H1 (cell line): ENCODE results near the gene ABI2. TPM values are rescaled to one million over a fixed set of nuclear protein-coding genes. Genes with fewer than 3 reads are reported as not detected.

ENCODE experiments used
- CTCF ChIA-PET: fragments of 300-600 bp; sonication (Branson Sonifier 250); formaldehyde crosslinking; loops from one replicate; lab custom pipeline; 2021; ENCODE audit not compliant: partially characterized antibody; lab: Charles Lee
- POLR2A ChIA-PET: fragments of 300-600 bp; sonication (Branson Sonifier 250); formaldehyde crosslinking; loops from one replicate; lab custom pipeline; 2021; ENCODE audit warnings: inconsistent platforms; ENCODE audit not compliant: partially characterized antibody; lab: Charles Lee
- DNase-seq, 2 experiments: peaks; one replicate each; pipeline versions ENCODE4 v3.0.0 to v3.0.0-alpha.2; 2010 to 2022; ENCODE audit warnings: low spot score in 2 of 2, low read depth in 1 of 2, mixed read lengths in 1 of 2
- FAIRE-seq: peaks from 2 replicates; lab custom pipeline; 2011; peaks lifted over from hg19 to GRCh38; lab: Jason Lieb, UNC
- H2AFZ ChIP-seq: 2 replicates; pipeline ENCODE4 v1.8.1; 2012; ENCODE audit warnings: low read length, inconsistent platforms
- H2AK5ac ChIP-seq: 2 replicates; pipeline ENCODE4 v1.6.1; 2013; ENCODE audit warnings: low read depth, low read length
- H2BK120ac ChIP-seq: replicated peaks from 2 replicates; pipeline ENCODE3; 2013; ENCODE audit warnings: low read depth, low read length, inconsistent platforms
- H2BK12ac ChIP-seq: 2 replicates; pipeline ENCODE4 v1.6.1; 2013; ENCODE audit warnings: low read depth, low read length
- H2BK15ac ChIP-seq: 2 replicates; pipeline ENCODE4 v1.6.1; 2013; ENCODE audit warnings: low read length
- H2BK20ac ChIP-seq: 2 replicates; pipeline ENCODE4 v1.6.1; 2013; ENCODE audit warnings: low read length
- H2BK5ac ChIP-seq: 2 replicates; pipeline ENCODE4 v1.6.1; 2013; ENCODE audit warnings: low read depth, low read length
- H3K14ac ChIP-seq: 2 replicates; pipeline ENCODE4 v1.6.1; 2013; ENCODE audit warnings: inconsistent platforms; ENCODE audit not compliant: insufficient read length
- H3K18ac ChIP-seq: 2 replicates; pipeline ENCODE4 v1.6.1; 2013; ENCODE audit warnings: low read length; ENCODE audit errors: extremely low read depth
- H3K23ac ChIP-seq: 2 replicates; pipeline ENCODE4 v1.6.1; 2013; ENCODE audit warnings: inconsistent platforms; ENCODE audit not compliant: insufficient read length
- H3K23me2 ChIP-seq: 2 replicates; pipeline ENCODE4 v1.6.1; 2013; ENCODE audit warnings: low read depth, low read length
- H3K27ac ChIP-seq: 2 replicates; pipeline ENCODE4 v1.6.1; 2011; ENCODE audit warnings: low read depth, low read length, inconsistent platforms
- H3K27me3 ChIP-seq, 4 experiments: replicated peaks in 1 of 4; 1 replicate in 1 of 4; 2 replicates in 3 of 4; pipeline versions ENCODE4 v1.6.1 to v1.8.1; 2011 to 2013; ENCODE audit warnings: low read length in 3 of 4, mild to moderate bottlenecking in 3 of 4, inconsistent platforms in 2 of 4, mixed read lengths in 2 of 4, moderate library complexity in 1 of 4; ENCODE audit not compliant: control insufficient read depth in 3 of 4, insufficient read depth in 3 of 4; ENCODE audit errors: extremely low read depth in 1 of 4
- H3K36me3 ChIP-seq, 4 experiments: 2 replicates each; pipeline versions ENCODE4 v1.6.1 to v1.8.1; 2011 to 2013; ENCODE audit warnings: mild to moderate bottlenecking in 4 of 4, low read length in 3 of 4, moderate library complexity in 2 of 4, control low read depth in 1 of 4, inconsistent platforms in 1 of 4; ENCODE audit not compliant: insufficient read depth in 4 of 4, control insufficient read depth in 2 of 4
- H3K4ac ChIP-seq: replicated peaks from 2 replicates; pipeline ENCODE3; 2013; ENCODE audit warnings: low read length, low read depth, mixed read lengths, inconsistent platforms; ENCODE audit not compliant: insufficient read length
- H3K4me1 ChIP-seq, 4 experiments: replicated peaks in 1 of 4; 1 replicate in 1 of 4; 2 replicates in 3 of 4; pipeline versions ENCODE4 v1.6.1 to v1.8.1; 2011 to 2013; ENCODE audit warnings: low read length in 3 of 4, inconsistent platforms in 2 of 4, mixed read lengths in 1 of 4; ENCODE audit not compliant: insufficient read depth in 4 of 4, control insufficient read depth in 3 of 4
- H3K4me2 ChIP-seq, 2 experiments: 2 replicates each; pipeline versions ENCODE4 v1.6.1 to v1.8.1; 2011 to 2013; ENCODE audit warnings: low read depth in 2 of 2, low read length in 2 of 2, control low read depth in 1 of 2, inconsistent platforms in 1 of 2, mild to moderate bottlenecking in 1 of 2; ENCODE audit not compliant: insufficient read depth in 1 of 2
- H3K4me3 ChIP-seq, 4 experiments: fragments of 200-600, 300-600 bp in 1 of 4; sonication (generic), shearing (Covaris generic), sonication (Bioruptor Twin) in 1 of 4; 2 replicates each; pipeline versions ENCODE4 v1.5.1 to v1.8.1; 2011 to 2016; ENCODE audit warnings: low read length in 4 of 4, low read depth in 3 of 4, control low read depth in 2 of 4, inconsistent platforms in 2 of 4, mild to moderate bottlenecking in 2 of 4, mixed read lengths in 1 of 4, moderate library complexity in 1 of 4; ENCODE audit not compliant: insufficient read depth in 2 of 4; ENCODE audit errors: extremely low read depth in 1 of 4
- H3K56ac ChIP-seq: replicated peaks from 2 replicates; pipeline ENCODE3; 2013; ENCODE audit warnings: low read depth, mild to moderate bottlenecking, mixed read lengths, low read length, inconsistent platforms; ENCODE audit not compliant: insufficient read length
- H3K79me1 ChIP-seq: 2 replicates; pipeline ENCODE4 v1.6.1; 2013; ENCODE audit warnings: low read depth, low read length, control low read depth
- H3K79me2 ChIP-seq, 2 experiments: 2 replicates each; pipeline versions ENCODE4 v1.6.1 to v1.8.1; 2012 to 2013; ENCODE audit warnings: low read length in 2 of 2, mild to moderate bottlenecking in 2 of 2, inconsistent platforms in 1 of 2; ENCODE audit not compliant: insufficient read depth in 2 of 2, control insufficient read depth in 1 of 2
- H3K9ac ChIP-seq, 4 experiments: replicated peaks in 1 of 4; 1 replicate in 1 of 4; 2 replicates in 3 of 4; pipeline versions ENCODE4 v1.6.1 to v1.8.1; 2011 to 2013; ENCODE audit warnings: low read depth in 3 of 4, low read length in 3 of 4, control low read depth in 2 of 4, mild to moderate bottlenecking in 2 of 4, moderate library complexity in 2 of 4, inconsistent platforms in 1 of 4; ENCODE audit errors: extremely low read depth in 1 of 4
- H3K9me3 ChIP-seq, 2 experiments: 2 replicates each; pipeline versions ENCODE4 v1.6.1 to v1.8.1; 2012 to 2013; ENCODE audit warnings: mild to moderate bottlenecking in 2 of 2, moderate library complexity in 2 of 2, control low read depth in 1 of 2, inconsistent platforms in 1 of 2, low read depth in 1 of 2, low read length in 1 of 2, mixed read lengths in 1 of 2; ENCODE audit not compliant: insufficient read depth in 2 of 2
- H4K20me1 ChIP-seq, 2 experiments: replicated peaks in 1 of 2; 2 replicates each; pipeline versions ENCODE3 to v1.8.1; 2011 to 2013; ENCODE audit warnings: inconsistent platforms in 2 of 2, low read length in 2 of 2, mild to moderate bottlenecking in 1 of 2; ENCODE audit not compliant: insufficient read depth in 2 of 2, control insufficient read depth in 1 of 2
- H4K5ac ChIP-seq: 2 replicates; pipeline ENCODE4 v1.6.1; 2013; ENCODE audit warnings: low read length, low read depth, mixed read lengths, inconsistent platforms; ENCODE audit not compliant: insufficient read length
- H4K8ac ChIP-seq: 2 replicates; pipeline ENCODE4 v1.8.0; 2013; ENCODE audit warnings: mild to moderate bottlenecking, moderate library complexity, low read length, inconsistent platforms; ENCODE audit not compliant: insufficient read depth; ENCODE audit errors: extremely low read depth
- H4K91ac ChIP-seq: replicated peaks from 2 replicates; pipeline ENCODE3; 2013; ENCODE audit warnings: low read length, mixed read lengths, inconsistent platforms; ENCODE audit not compliant: insufficient read length
- BACH1 ChIP-seq: IDR thresholded peaks from 2 replicates; pipeline ENCODE4 v1.6.1; 2012; ENCODE audit warnings: low read length, improper control_type of control experiment
- GABPA ChIP-seq: IDR thresholded peaks from 2 replicates; pipeline ENCODE4 v1.6.1; 2011; ENCODE audit warnings: mild to moderate bottlenecking, low read length, moderate library complexity, borderline replicate concordance; ENCODE audit not compliant: insufficient read depth
- RFX5 ChIP-seq: IDR thresholded peaks from 2 replicates; pipeline ENCODE4 v1.6.1; 2011; ENCODE audit warnings: low read depth, low read length, improper control_type of control experiment, borderline replicate concordance
- SP1 ChIP-seq: IDR thresholded peaks from 2 replicates; pipeline ENCODE4 v1.6.1; 2011; ENCODE audit warnings: low read depth, low read length
- SP4 ChIP-seq: IDR thresholded peaks from 2 replicates; pipeline ENCODE4 v1.6.1; 2012; ENCODE audit warnings: low read length, inconsistent platforms
- polyA plus RNA-seq, 7 experiments: library from polyadenylated mRNA; depleted of rRNA in 3 of 7; stranded (reverse) in 5 of 7; unstranded in 2 of 7; fragments of >200 nt in 5 of 7; fragments of 200-250 nt in 2 of 7; gene quantifications; 1 replicate in 5 of 7; 2 replicates in 1 of 7; 4 replicates in 1 of 7; pipeline versions ENCODE4 v1.2.1 to v1.2.3, GENCODE V29; 2011 to 2013; ENCODE audit warnings: missing spikeins in 2 of 7, mixed read lengths in 2 of 7
- total RNA-seq: library from RNA; stranded (reverse); fragmentation: NEBNext Ultra II Directional; extraction: Animal tissue kit (Norgen Biotek cat#: 25700); gene quantifications from 2 replicates; pipeline ENCODE4 v1.2.1, GENCODE V29; 2021

The ABI2 gene
- total and polyA plus RNA-seq, 2 of the 8 experiments (the other 6 are each of a cell fraction or from before 2014, with no cell fraction given), result 62.3 to 118 TPM

GRCh38 chr2:203463266-203463678 lies 135.1 kb downstream of the ABI2 start:
- Histone ChIP-seq H3K56ac (no peak overlapping the region), H3K9ac (no peak overlapping the region), H3K4me3 (no peak overlapping the region), H2BK12ac (no peak overlapping the region), H3K4me2 (no peak overlapping the region), H4K20me1 (no peaks in the 10 kb centered on the region), H2BK5ac (no peak overlapping the region), H2BK15ac (no peak overlapping the region), H3K23ac (no peak overlapping the region), H3K4me1 (no peaks in the 10 kb centered on the region), H4K8ac (no peak overlapping the region), H3K18ac (no peak overlapping the region), H3K27ac (no peak overlapping the region), H4K5ac (no peak overlapping the region), H2BK20ac (no peak overlapping the region), H3K36me3 (peaks cover 0 to 6% (median 3%) of the 10 kb centered on the region in 4 experiments; a peak in 5 of 8 replicates), H4K91ac (no peak overlapping the region), H3K14ac (no peak overlapping the region), H3K27me3 (peaks cover 0 to 1% (median 0%) of the 10 kb centered on the region in 4 experiments; a peak in 1 of 7 replicates), H3K4ac (no peak overlapping the region), H3K79me1 (no peaks in the 10 kb centered on the region), H2AK5ac (no peak overlapping the region), H3K79me2 (no peaks in the 10 kb centered on the region), H3K9me3 (no peaks in the 10 kb centered on the region), H2BK120ac (no peak overlapping the region), H3K23me2 (no peaks in the 10 kb centered on the region), H2AFZ (no peak overlapping the region)
- ChIA-PET CTCF (interaction anchor here (1.0 to 4.8 kb wide), 4 partner anchors 9 to 238 kb away, joined by 3 to 25 read pairs (median 6); no protein-coding TSS in a partner anchor), POLR2A (no interaction called here)
- DNase-seq (no peak), FAIRE-seq (no peak)
- TF ChIP-seq SP4 (no peak), BACH1 (no peak), RFX5 (no peak), GABPA (no peak), SP1 (no peak)
